NK-92 (cell line): Measurements from ENCODE around the gene STRADB.
"Not testable (repeated sequence)": the region's sequence is repeated elsewhere in the genome, so short reads cannot be mapped to it uniquely, and the experiment has no call there.

ENCODE experiments used
- DNase-seq: peaks from one replicate; lab custom pipeline; 2025; ENCODE audit not compliant: unreplicated experiment; lab: John Stamatoyannopoulos, UW

STRADB gene

DNA sequence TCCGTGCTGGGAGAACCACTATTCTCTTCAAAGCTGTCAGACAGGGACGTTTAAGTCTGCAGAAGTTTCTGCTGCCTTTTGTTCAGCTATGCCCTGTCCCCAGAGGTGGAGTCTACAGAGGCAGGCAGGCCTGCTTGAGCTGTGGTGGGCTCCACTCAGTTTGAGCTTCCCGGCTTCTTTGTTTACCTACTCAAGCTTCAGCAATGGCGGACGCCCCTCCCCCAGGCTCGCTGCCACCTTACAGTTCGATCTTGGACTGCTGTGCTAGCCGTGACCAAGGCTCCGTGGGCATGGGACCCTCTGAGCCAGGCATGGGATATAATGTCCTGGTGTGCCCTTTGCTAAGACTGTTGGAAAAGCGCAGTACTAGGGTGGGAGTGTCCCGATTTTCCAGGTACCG, 21.2 kb upstream of the STRADB start:
- DNase-seq = not testable (repeated sequence)

DNA sequence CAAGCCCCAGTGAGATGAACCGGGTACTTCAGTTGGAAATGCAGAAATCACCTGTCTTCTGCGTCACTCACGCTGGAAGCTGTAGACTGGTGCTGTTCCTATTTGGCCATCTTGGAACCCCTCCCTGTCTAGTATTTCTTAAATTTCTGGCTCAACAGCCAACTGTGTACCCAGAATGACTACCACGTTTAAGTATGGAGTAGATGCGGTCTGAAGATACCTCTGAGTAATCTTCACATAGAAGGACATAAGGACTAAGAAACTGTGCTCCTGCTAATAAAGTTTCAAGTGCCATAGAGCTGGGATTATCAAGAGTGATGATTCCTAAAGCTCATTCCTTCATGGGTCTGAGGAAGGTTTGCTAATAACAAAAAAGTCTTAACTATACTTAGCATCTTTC, 20.7 kb upstream of the STRADB start:
- no peak for DNase-seq

DNA sequence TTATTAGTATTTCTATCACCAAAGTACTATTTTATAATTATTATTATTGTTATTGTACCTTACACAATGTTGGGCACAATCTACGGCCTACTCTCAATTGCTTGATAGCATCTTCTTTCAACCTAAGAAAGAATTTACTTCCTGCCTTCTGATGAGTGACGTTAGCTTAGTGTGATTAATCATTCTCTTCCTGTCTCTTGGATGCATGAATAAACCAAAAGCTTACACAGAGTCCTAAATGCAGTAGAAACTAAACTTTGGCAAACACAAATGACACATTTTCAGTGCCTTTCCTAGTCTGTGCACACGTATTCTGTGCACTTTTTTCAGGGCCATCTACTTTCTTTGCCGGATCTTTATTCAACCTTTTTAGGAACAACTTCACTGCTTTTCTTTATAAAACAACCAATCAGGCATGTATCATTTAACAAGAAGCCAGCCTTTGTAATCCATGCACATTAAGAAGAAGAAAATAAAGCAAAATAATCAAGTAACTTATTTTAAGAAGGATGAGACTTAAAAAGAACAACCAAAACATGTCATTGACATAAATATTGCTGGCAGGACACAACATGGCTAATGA, 19.4 kb upstream of the STRADB start:
- DNase-seq = no peak

DNA sequence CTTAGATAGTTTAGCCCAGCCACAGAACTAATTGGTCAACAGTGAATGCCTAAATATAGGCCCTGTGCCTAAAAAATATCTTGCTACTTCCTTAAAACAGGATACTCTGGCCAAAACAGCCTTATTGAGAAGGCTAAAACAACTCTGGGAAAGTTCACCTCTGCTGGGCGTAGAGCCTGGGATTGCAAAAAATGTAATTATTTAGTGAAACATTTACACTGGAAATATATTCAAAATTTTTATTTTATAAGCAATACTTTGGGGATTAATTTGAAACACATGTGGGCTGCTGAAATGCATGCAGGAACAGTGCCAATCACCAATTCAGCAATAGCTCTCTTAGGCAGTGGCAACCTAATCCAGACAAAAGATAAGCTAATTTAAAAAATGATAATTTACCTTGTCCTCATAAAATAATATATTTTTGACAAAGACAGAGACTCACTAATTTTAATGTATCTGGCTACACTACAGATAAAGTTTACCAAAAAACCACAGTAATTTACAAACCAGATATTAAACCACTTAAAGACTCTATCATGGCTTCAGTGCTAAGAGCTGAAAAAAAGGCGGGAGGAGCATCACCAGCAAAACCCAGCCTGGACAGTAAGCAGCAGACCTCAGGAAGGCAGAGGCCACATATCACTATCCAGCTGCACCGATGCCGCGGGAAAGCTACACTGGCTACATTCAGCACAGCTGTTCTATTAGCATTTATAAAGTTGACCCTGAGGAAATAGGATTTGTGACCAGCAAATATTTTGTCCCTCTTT, 18.7 kb upstream of the STRADB start:
- no peak for DNase-seq

DNA sequence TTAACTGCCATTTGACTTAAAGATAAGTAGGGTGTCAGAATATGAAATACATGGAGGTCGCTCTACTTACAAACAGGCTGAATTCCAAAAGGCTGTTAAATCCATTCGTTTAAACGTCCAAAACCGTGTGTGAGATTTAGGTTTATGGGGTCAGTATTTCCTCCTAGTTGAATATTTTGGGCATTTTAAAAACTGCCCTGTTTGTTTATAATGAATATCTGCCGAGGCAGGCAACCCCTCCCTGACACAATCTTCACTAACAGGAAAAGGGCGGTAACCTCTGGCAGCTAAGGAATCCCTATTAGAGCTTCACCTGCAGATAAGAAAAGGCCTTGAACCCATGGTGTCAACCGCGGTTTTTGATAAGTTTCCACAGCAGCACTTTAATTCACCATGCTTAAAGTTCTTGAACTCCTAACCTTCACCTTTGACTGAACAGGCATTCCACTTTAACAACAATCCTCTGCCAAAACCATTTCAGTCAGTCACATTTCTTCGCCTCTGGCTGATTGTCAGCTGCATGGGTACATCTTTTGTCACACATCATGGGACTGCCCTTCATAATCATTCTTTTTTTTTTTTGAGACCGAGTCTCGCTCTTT, 18.0 kb upstream of the STRADB start:
- DNase-seq = no peak

DNA sequence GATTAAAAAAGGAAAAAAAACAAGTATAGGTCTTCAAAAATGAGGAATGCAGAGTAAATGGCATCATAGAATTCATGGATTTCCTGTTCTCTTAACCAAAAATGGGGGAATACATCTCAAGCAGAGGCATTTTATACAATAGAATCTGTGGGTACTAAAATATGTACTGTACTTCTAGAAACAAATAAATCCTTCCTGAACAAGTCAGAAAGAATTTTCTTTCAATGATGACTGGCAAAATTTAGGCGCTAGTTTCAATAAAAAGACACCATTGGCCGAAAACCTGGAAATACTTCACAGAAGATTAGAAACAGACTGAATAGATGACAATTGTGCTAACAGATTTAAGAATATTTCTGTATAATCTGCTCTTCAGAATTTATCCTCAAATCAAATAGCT, 15.4 kb upstream of the STRADB start:
- DNase-seq = no peak

DNA sequence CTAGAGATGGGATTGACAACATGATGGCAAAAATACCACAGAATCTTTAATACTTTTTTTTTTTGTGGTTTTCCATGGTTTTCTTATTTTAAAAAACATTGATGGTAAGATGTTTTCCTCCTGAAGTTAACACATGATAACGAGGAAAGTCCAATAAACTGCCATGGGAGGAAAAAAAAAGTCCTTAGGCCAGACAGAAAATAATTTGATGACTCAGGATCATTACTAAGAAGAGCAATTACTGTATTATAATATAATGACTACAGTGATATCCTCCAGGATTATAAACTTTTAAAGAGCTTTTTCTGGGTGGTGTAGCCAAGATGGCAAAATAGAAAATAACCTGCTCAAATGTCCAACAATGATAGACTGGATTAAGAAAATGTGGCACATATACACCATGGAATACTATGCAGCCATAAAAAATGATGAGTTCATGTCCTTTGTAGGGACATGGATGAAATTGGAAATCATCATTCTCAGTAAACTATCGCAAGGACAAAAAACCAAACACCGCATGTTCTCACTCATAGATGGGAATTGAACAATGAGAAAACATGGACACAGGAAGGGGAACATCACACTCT, 12.1 kb upstream of the STRADB start:
- DNase-seq = not testable (repeated sequence)

DNA sequence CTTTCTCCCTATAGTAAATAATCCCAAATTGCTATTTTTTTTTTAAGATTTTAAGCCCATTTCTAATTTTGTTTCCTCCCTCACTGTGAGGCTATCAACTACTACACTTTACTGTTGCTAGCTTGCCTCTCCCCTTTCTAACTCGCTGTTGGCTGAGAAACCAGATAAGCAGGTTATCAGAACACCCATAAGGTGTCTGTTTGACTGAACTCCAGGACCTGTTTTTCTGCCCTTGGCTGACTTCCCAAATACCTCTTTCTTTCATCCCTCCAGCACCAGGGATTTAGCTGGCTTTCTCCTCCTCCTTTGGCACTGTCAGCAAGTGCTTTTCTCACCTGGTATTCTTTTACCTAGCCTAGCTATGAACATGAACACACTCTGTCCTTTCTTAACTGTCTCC, 11.4 kb upstream of the STRADB start:
- no peak for DNase-seq

DNA sequence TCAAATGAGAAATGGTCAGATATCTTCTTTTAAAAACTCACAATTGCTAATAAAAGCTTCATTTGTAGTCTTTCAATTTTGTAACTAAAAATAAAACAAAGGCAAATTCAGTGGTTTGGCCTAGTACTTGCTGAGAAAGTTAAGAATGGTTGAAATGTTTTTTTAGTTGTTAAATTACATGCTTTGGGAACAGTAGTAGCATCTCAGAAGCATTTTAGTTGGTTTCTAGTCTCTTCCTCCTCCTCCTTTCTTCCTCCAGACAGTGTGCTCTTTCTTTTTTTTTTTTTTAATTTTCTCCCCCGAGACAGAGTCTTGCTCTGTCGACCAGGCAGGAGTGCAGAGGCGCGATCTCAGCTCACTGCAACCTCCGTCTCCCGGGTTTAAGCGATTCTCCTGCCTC, 10.1 kb upstream of the STRADB start:
- DNase-seq = no peak

DNA sequence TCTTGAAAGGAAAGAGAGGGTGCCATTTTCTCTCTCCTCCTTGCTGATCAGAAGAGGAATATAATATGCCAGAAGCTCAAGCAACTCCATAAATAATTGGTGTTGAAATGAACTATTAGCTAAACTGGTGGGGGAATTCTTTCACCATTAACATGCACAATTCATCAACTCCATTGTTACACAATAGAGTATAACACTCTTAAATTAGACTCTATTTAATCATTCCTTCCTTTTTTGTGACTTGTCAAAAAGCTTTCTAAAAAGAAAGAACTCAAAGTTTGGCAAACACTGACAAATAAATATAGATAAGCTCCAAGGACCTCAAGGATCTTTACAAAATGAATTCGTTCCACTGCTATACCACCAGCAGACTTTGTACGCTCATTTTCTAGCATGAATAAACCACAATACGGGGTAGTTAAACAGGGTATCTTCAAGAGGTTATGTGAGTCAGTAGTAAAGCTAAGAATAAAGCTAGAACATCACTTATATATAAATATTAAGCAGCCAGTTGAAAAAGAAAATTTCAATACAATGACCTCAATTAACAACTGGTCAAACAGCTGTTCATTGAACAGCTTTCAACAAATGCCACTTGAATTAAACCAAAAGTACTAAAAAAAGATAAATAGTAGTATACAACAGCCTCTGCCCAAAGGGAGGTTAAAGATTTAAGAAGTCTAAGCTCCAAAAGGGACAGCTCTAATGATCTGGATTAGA, 6.6 kb upstream of the STRADB start:
- DNase-seq = no peak

DNA sequence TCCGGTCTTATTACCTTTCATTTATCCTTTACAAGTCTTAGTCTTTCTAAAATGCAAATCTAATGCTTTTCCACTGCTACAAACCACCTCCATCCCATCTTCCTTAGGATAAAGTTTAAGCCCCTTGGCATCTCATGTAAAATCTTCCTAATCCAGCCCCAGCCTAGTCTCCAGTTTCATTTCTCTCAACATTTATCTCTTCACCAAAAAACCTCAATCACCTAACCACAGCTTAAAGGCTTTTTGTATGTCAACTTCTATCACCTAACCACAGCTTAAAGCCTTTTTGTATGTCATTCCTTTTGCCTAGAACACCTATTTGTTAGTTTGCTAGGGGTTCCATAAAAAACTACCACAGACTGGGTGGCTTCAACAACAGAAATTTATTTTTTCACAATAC, 4.5 kb upstream of the STRADB start:
- no peak for DNase-seq

DNA sequence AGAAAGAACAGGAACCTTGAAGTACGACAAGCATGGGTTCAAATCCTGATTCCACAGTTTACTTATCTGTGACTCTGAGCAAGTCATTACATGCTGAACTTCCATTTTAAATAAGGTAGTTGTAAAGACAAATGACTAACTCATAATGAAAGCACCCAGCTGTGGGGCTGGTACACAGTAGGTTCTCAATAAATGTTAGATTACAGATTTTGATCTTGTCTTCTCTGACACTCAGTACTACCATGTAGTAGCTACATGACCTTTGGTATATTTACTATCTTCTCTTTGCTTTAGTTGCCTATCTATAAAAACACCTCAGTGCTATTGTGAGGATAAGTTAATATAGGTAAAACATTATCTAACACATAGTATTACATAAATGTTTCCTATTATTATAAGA, 3.5 kb upstream of the STRADB start:
- no peak for DNase-seq

DNA sequence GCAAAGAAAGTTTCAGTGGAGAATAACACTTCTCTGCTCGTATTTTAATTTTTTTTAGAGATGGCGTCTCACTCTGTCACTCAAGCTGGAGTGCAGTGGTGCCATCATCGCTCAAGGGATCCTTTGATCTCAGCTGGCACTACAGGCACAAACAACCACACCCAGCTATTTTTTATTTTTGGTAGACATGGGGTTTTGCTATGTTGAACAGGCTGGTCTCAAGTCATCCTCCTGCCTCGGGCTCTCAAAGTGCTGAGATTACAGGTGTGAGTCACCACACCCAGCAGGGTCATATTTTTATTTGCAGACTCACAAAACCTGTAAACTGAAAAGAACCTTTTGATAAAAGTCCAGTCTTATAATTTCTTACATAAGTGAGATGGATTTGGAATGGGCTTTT, 2.8 kb upstream of the STRADB start:
- DNase-seq = no peak

DNA sequence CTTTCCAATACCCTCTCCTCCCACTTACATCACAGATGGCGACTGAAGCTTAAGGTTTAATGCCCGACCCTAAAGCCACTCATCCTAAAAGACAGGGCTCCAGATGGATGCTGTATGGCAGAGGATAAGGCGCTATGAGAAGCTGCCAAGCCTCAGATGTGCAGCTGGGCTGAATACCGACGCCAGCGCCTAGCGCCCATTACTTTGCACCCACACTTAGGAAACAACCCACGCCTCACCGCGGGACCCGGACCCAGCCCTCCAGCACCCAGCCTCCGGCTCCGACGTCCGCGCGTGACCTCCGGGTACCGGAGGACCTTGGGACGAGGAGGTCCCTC, 617 bp upstream of the STRADB start:
- DNase-seq = no peak

DNA sequence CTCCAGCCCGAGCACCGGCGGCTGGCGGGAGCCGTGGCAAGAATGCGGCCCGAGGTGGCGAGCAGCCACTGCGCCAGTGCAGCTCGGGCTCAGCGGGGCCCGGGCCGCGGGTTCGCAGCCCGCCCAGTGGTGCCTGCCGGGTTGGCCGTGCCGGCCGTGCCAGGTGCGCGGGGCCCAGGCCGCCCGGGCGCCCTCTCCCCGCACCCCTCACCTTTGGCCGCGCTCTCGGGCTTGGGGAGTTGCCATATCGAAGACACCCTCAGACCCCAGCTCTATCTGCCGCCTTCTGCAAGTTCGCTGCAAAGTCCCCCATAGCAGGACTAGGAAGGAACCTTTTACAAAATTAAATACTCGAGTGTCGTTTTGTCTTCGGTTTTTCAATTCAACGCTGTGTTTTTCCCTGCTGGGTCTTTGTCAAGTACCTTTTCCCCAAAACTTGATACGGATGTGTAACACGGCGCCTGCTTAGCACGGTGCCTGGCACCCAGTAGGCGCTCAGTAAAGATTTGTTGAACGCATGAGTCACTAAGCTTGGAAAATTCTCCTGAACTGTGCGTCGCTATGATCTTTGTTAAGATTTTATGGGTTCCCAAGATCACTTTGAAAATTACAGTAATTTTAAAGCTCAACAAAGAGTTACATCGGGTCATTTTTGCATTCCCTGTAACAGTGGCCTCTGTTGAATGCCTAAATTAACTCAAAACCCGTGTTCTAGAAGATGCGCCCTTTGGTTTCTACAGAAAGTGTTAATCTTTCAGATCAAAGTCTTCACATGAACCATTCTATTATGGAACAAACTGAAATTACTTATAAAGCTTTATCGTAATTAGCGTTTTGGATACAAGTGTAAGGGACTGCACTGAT, 750 bp downstream of the STRADB start:
- DNase-seq = no peak

DNA sequence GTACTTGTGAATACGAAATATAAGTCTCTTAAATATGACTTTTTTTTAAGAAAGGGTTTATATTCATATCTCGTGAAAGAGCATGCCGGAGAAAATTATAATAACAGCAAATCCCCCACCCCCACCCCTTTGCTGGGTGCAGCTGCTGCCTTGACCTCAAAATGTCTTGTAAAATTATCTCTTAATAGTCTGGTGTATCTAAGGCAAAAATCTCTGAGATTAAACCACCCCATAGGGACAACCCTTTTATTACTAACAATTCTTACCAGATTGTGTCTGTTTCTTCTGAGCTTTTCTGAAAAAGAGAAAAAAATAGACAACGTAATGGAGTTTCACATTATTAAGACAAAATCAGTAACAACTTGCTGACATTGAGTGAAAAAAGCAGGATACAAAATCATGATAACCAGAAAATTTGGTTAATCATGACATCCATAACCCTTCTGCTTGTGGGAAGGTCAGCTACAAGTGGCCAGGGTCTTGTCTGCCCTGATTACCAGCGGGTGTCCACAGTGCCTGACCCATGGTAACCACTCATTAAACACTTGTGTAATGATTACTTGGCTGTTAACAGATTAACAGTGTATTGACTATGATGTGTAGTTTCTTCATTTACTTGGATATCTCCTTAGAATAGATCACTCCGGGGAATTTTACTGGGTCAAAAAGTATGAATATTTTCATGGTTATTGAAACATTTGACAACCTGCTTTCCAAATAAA, 1.5 kb downstream of the STRADB start:
- DNase-seq = no peak

DNA sequence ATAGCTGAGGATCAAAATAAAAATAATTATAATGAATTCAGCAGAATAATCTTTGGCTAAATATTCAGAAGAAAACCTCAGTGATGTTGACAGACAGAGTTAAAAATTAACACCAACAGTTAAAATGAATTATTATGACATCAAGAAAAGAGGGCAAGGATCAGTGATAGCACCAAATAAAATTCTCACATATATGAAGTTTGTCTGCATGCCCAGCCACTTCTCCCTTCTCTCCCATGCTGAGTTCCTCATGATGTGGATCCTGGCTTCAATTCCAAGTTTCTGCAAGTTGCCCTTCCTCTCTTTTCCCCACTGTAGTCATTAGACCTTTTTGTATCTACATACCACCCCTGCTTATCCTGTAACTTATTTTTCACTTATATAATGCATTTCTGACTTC, 6.8 kb downstream of the STRADB start:
- DNase-seq = no peak

DNA sequence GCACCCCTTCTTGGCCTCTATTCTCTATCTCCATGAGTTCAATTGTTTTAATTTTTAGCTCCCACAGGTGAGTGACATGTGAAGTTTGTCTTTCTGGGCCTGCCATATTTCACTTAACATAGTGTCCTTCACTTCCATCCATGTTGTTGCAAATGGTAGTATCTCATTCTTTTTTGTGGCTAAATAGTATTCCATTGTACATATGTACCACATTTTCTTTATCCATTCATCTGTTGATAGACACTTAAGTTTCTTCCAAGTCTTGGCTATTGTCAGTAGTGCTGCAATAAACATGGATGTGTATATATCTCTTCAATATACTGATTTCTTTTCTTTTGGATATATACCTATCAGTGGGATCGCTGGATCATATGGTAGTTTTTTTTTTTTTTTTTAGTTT, 9.0 kb downstream of the STRADB start:
- no peak for DNase-seq

DNA sequence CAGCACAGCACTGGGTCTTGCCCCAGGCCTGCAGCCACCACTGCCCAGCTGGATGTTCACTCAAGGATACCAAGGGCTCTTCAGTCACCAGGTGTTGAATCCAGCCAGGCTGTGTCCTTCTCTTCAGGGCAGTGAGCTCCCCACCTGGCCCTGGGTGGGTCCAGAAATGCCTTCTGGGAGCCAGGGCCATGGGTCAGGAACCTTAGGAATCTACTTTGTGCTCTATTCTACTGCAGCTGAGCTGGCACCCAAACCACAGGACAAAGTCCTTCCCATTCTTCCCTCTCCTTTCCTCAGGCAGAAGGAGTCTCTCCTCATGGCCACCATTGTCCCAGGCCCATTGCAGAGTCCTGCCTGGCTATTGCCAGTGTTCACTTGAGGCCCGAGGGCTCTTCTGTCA, 13.0 kb downstream of the STRADB start:
- no peak for DNase-seq

DNA sequence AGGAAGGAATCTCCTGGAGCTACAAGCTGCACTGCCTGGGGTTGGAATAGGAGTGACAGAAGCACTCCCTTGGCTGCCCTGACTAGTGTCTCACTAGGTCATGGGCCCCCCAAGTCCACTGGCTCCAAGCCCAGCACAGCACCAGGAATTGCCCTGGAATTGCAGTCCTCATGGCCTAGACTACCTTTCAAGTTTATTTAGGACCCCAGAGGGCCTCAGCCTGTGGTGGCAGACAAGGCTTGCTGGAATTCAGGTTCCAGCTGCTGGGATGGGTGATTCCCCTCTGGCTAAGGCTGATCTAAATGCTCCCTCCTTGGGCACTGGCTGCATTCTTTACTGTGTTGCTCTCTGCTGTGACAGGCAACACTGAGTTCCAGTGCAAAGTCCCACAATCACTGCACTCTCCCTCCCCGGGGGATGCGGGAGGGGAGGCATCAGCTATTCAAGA, 14.0 kb downstream of the STRADB start:
- no peak for DNase-seq
